Activated B cell treated with CpG ODN at 0.5 μM for 24 hours (primary cell): ENCODE data around the gene ZNF79. TPM values are rescaled to one million over a fixed set of nuclear protein-coding genes. Genes with fewer than 3 reads are reported as not detected.

ENCODE experiments used
- ATAC-seq: fragments of 200-7000 bp; cut with Tn5 transposase; one replicate; pipeline ENCODE4 v1.10.0; 2021; ENCODE audit warnings: low read depth, mild to moderate bottlenecking, moderate library complexity
- CTCF ChIA-PET: fragments of 350-600 bp; sonication (Branson Sonifier 250); formaldehyde crosslinking; loops from one replicate; lab custom pipeline; 2021; ENCODE audit warnings: antibody characterized with exemption; lab: Charles Lee
- POLR2A ChIA-PET: fragments of 350-600 bp; sonication (Branson Sonifier 250); formaldehyde crosslinking; loops from one replicate; lab custom pipeline; 2021; ENCODE audit warnings: antibody characterized with exemption; lab: Charles Lee
- DNase-seq: peaks from one replicate; pipeline ENCODE4 v3.0.0; 2022
- H3K27ac Mint-ChIP-seq: one replicate; pipeline ENCODE4 v1.8.0; 2020; ENCODE audit warnings: mixed read lengths
- H3K27me3 Mint-ChIP-seq: one replicate; pipeline ENCODE4 v1.8.0; 2021; ENCODE audit warnings: mixed read lengths
- H3K36me3 Mint-ChIP-seq: one replicate; pipeline ENCODE4 v1.8.0; 2021; ENCODE audit warnings: low read depth, mixed read lengths
- H3K4me1 Mint-ChIP-seq: one replicate; pipeline ENCODE4 v1.8.0; 2021; ENCODE audit warnings: mixed read lengths
- H3K4me3 Mint-ChIP-seq: one replicate; pipeline ENCODE4 v1.8.0; 2020; ENCODE audit warnings: mild to moderate bottlenecking, mixed read lengths
- H3K9me3 Mint-ChIP-seq: one replicate; pipeline ENCODE4 v1.8.0; 2020; ENCODE audit warnings: mixed read lengths
- CTCF ChIP-seq: fragments of 200-600 bp; IDR thresholded peaks from one replicate; pipeline ENCODE4 v1.8.0; 2022; ENCODE audit warnings: antibody characterized with exemption, mild to moderate bottlenecking
- intact Hi-C: fragments of 100-400 bp; cut with micrococcal nuclease; formaldehyde crosslinking; loops from one replicate; pipeline ENCODE4 v1.15.1; 2024
- total RNA-seq: library from RNA; stranded (reverse); gene quantifications from 2 replicates; pipeline ENCODE4 v1.2.3, GENCODE V29; 2022

Gene ZNF79
- total RNA-seq, 1 donor from 2014 or later: 14.0 TPM

DNA sequence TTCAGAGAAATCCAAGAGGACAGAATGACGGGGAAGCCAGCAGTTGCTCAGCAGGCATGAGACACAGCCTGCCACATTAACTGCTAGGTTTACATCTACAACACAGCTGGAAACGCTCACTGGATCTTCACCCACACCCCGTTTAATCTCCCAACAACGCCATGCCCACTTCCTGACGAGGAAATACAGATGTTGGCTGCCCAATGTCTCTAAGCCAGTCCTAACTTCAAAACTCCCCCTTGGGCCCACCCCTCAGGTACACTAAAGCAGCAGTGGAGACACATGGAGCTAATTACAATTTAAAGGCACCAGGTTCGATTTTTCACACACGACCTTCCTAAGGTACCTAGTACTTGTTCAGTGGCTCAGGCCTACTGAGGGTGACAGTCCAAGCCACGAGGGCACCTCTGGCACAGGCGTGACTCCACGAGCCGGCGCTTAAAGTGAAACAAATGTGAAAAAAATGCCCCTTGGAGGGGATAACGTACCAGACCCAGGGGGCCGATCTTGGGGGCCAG is 26.1 kb downstream of the ZNF79 start:
- peak; percentile 1 for ATAC-seq
- DNase-seq: no peak
- TF ChIP-seq CTCF: no peak
- POLR2A ChIA-PET: interaction anchor here (0.7 to 2.9 kb wide), 33 partner anchors 8 to 1631 kb away, joined by 3 to 44 read pairs (median 6); partner anchors contain the start of genes DOLPP1, RALGPS1, SH2D3C and SLC2A8
- intact Hi-C loops: loop anchor here (2.0 to 5.0 kb wide), 6 partner anchors 158 to 1432 kb away; partner anchors contain the start of genes KYAT1, LRRC8A, PTRH1 and SH2D3C
- H3K36me3 Mint-ChIP-seq: peaks cover 67% of the 10 kb centered on the region
- peak overlapping the region; percentile 96 for H3K27ac Mint-ChIP-seq
- CTCF ChIA-PET: interaction anchor here (1.1 to 1.6 kb wide), 2 partner anchors 225 to 234 kb away, joined by 3 to 4 read pairs; no protein-coding TSS in a partner anchor
- H3K9me3 Mint-ChIP-seq: no peaks in the 10 kb centered on the region
- H3K27me3 Mint-ChIP-seq: no peaks in the 10 kb centered on the region
- peaks cover 61% of the 10 kb centered on the region for H3K4me1 Mint-ChIP-seq
- H3K4me3 Mint-ChIP-seq: peak overlapping the region; percentile 96

DNA sequence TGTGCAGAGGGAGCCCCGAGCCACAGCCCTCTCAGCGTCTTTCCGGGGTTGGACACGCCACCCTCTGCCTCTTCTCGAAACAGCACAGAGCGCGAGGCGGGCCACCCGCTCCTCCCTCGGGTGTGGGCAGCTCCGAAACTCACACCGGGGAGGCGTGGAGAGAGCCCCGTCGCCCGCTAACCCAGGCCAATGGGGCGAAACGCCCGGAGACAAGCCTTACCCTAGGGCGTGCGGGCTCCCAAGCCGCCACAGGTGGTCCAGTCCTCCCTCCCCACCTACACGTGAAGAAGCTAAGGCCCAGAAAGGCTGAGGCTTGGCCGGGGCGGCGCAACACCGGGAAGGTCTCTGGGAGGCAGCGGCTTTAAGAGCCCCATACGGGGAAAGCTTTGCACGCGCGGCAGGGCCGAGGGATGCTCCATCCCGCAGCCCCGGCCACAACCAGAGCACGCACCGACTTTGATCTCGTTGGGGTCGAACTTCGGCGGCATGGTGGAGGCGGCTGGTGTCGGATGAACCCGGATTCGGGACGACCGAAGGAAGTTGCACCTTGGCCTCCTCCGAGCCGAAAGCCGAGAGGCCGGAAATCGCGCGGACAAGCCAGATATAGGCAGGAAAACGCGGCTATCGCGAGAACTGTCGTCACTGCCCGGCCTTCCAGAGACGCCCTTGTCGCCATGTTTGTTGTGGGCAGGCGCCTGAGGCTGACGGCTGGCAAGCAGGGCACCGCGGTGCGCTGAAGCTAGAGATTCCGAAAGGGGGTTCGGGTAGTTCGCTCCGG is 26.8 kb downstream of the ZNF79 start, which contains the start of the genes LRSAM1 and RPL12:
Gene LRSAM1 (plus strand): TSS at position 681 of the 778 bp plus-strand sequence. CDS start 3,018 bp downstream, outside the sequence.
Gene RPL12 (minus strand): TSS at position 577 of the 778 bp plus-strand sequence. CDS start 89 bp downstream, at position 488.
- Mint-ChIP-seq H3K4me1 (peaks cover 68% of the 10 kb centered on the region), H3K27me3 (no peaks in the 10 kb centered on the region), H3K9me3 (no peaks in the 10 kb centered on the region), H3K4me3 (peak within 1 kb of the TSS; percentile 96), H3K27ac (peak within 1 kb of the TSS; percentile 96), H3K36me3 (peaks cover 65% of the 10 kb centered on the region)
- ChIA-PET POLR2A (interaction anchor here (0.6 to 2.9 kb wide), 40 partner anchors 9 to 1630 kb away, joined by 3 to 44 read pairs (median 6); partner anchors contain the start of genes CDK9, DOLPP1, PIP5KL1 and PTRH1), CTCF (interaction anchor here (1.0 to 1.6 kb wide), 3 partner anchors 226 to 284 kb away, joined by 3 to 4 read pairs (median 4); partner anchors contain the start of gene TOR2A)
- intact Hi-C loops: loop anchor here (1.0 to 5.0 kb wide), 9 partner anchors 27 to 1431 kb away; partner anchors contain the start of genes KYAT1, LRRC8A, PTRH1 and SH2D3C
- TF ChIP-seq CTCF: no peak
- ATAC-seq (peak; percentile 66), DNase-seq (peak; percentile 99)

- H3K36me3 Mint-ChIP-seq: peaks cover 60% of the 10 kb centered on the region
- TF ChIP-seq CTCF: no peak
- H3K4me3 Mint-ChIP-seq: peak overlapping the region; percentile 96
- no peaks in the 10 kb centered on the region for H3K27me3 Mint-ChIP-seq
- H3K9me3 Mint-ChIP-seq: no peaks in the 10 kb centered on the region
- intact Hi-C loops: loop anchor here (1.0 to 5.0 kb wide), 9 partner anchors 27 to 1431 kb away; partner anchors contain the start of genes KYAT1, LRRC8A, PTRH1 and SH2D3C
- ATAC-seq (no peak), DNase-seq (no peak)
- ChIA-PET POLR2A (interaction anchor here (0.6 to 2.9 kb wide), 35 partner anchors 8 to 1232 kb away, joined by 3 to 44 read pairs (median 6); partner anchors contain the start of genes CDK9, PIP5KL1, PTRH1 and RALGPS1), CTCF (interaction anchor here (1.0 to 1.1 kb wide), 2 partner anchors 227 to 283 kb away, joined by 3 to 4 read pairs; partner anchors contain the start of gene TOR2A)
- peak overlapping the region; percentile 96 for H3K27ac Mint-ChIP-seq
- H3K4me1 Mint-ChIP-seq: peaks cover 68% of the 10 kb centered on the region
Observed at GRCh38 chr9:127451608-127451857, 27.4 kb downstream of the ZNF79 start.

DNA sequence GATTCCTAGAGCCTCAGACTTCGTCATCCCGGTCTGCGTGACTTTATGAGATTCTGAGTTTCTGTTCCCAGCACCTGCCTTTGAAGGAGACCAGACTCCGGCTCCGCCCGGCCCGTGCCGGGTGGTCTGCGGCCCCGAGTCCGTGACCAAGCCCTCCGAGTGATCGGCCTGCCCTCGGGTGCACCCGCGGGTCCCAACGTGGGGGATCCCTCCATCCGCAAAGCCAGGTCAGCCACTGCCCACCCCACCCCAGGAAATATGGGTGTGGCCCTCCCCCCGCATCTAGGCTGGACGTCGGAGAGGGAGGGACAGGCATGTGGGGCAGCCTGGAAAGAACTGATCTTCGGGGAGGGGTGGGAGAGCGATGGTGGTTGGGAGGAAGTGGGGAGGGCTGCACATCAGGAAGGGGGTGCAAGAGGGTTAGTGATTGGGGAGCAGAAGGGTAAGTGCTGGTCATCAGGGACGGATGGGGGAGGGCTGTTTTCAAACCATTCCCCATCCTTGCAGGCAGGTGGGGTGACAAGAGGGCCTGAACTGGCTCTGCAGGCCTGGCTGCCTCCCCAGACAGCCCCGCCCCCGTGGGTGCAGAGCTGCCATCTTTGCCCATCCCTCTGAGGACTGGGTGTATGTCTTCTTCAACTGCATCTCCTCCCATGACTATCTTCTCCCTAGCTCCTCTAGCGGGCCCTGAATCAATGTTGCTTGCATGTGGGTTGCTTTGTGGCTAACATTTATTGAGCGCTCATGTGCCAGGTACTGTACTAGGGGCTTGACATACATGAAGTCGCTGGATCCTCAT is 27.9 kb downstream of the ZNF79 start:
- Mint-ChIP-seq H3K27ac (peak overlapping the region; percentile 96), H3K9me3 (no peaks in the 10 kb centered on the region), H3K27me3 (no peaks in the 10 kb centered on the region), H3K4me3 (peak overlapping the region; percentile 96), H3K36me3 (peaks cover 60% of the 10 kb centered on the region), H3K4me1 (peaks cover 66% of the 10 kb centered on the region)
- ChIA-PET CTCF (interaction anchor here (1.0 kb wide), 1 partner anchor 283 kb away, joined by 4 read pairs; the partner anchor contains the start of gene TOR2A), POLR2A (interaction anchor here (0.7 to 2.9 kb wide), 28 partner anchors 8 to 1231 kb away, joined by 3 to 44 read pairs (median 6); partner anchors contain the start of genes CDK9, PIP5KL1, PTRH1 and SH2D3C)
- intact Hi-C loops: loop anchor here (1.0 to 5.0 kb wide), 9 partner anchors 28 to 1430 kb away; partner anchors contain the start of genes KYAT1, LRRC8A, PTRH1 and SH2D3C
- DNase-seq: peak; percentile 37
- peak; percentile 4 for ATAC-seq
- no peak for TF ChIP-seq CTCF
